IPS DF 6.9 (cell line): ENCODE data around the gene PDGFC.
"Not testable (repeated sequence)": the region's sequence is repeated elsewhere in the genome, so short reads cannot be mapped to it uniquely, and the experiment has no call there.

Source experiments
- DNase-seq: peaks from one replicate; pipeline ENCODE4 v3.0.0-alpha.2; 2013; ENCODE audit warnings: low read depth, low spot score
- H3K27ac ChIP-seq: one replicate; pipeline ENCODE4 v1.5.1; 2013; ENCODE audit warnings: low read length, control low read depth
- H3K27me3 ChIP-seq: 2 replicates; pipeline ENCODE4 v1.6.1; 2013; ENCODE audit warnings: mild to moderate bottlenecking, low read length; ENCODE audit not compliant: control insufficient read depth, insufficient read depth
- H3K36me3 ChIP-seq: 2 replicates; pipeline ENCODE4 v1.6.1; 2013; ENCODE audit warnings: low read length; ENCODE audit not compliant: control insufficient read depth, insufficient read depth
- H3K4me1 ChIP-seq: 2 replicates; pipeline ENCODE4 v1.6.1; 2013; ENCODE audit warnings: low read length; ENCODE audit not compliant: control insufficient read depth, insufficient read depth
- H3K4me3 ChIP-seq: 2 replicates; pipeline ENCODE4 v1.5.1; 2013; ENCODE audit warnings: mild to moderate bottlenecking, low read length
- H3K9me3 ChIP-seq: 2 replicates; pipeline ENCODE4 v1.6.1; 2013; ENCODE audit warnings: low read length, inconsistent platforms; ENCODE audit not compliant: control insufficient read depth, insufficient read depth
- WGBS: extraction: QIAGEN DNeasy Blood & Tissue Kit; methylation state at CpG from one replicate; pipeline ENCODE4 v1.1.7; 2013; ENCODE audit warnings: mixed read lengths, missing lambda C conversion rate; ENCODE audit not compliant: insufficient read length, insufficient coverage; 5-methylcytosine and 5-hydroxymethylcytosine counted together

Gene PDGFC

DNA sequence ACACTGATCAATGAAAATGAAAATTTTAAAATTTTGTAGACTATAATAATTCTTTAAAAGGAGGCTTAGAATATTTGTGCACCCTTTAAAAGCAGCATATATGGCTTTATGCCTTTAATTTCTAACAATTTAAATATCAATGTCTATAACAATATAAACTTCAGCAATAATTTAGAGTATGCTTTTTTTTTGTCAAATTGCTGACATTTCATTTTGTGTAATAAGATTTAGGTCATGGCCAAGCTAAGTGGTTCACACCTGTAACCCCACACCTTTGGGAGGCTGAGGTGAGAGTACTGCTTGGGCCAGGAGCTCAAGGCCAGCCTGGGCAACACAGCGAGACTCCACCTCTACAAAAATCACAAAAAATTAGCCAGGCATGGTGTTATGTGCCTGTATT, 86.2 kb downstream of the PDGFC start:
- WGBS, result no CpG with 5 or more reads among the region's 1 CpG
- H3K27ac ChIP-seq, result no peak overlapping the region
- no peaks in the 10 kb centered on the region for H3K9me3 ChIP-seq
- no peaks in the 10 kb centered on the region for H3K36me3 ChIP-seq
- no peaks in the 10 kb centered on the region for H3K4me1 ChIP-seq
- H3K4me3 ChIP-seq, result no peak overlapping the region
- no peak for DNase-seq
- H3K27me3 ChIP-seq, result no peaks in the 10 kb centered on the region

DNA sequence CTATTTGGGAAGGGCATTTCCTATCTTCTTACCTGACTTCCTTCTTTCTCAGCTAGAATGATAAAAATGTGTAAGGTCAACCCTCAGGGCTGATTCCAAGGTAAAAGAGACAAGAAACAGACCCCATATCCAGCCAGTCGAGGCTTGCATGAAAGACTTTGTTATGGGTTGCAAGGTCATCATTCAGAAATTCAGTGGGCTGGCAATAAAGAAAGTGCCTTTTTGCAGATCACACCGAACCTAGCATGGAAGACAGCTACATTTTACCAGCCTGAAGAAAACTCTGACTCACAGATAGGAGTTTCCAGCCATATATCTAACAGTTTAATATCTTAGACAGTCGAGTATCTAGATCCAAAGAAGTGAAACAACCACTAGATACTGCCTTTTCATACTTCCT, 87.4 kb downstream of the PDGFC start:
- Histone ChIP-seq H3K36me3 (no peaks in the 10 kb centered on the region), H3K4me3 (no peak overlapping the region), H3K9me3 (no peaks in the 10 kb centered on the region), H3K27me3 (no peaks in the 10 kb centered on the region), H3K27ac (no peak overlapping the region), H3K4me1 (no peaks in the 10 kb centered on the region)
- no CpG with 5 or more reads among the region's 3 CpGs for WGBS
- no peak for DNase-seq

DNA sequence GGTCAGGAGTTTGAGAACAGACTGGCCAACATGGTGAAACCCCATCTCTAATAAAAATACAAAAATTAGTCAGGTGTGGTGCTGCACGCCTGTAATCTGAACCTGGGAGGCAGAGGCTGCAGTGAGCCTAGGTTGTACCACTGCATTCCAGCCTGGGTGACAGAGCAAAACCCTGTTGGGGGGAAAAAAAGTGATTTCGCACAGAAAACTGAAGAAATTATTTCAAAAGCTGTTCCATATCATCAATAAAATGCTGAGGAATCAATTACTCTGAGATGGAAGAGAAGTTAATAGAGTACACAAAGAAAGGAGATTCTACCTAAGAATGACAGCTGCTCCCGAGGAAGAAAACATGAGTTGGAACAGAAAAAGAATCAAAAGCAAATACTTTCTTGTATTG, 95.9 kb downstream of the PDGFC start:
- Histone ChIP-seq H3K4me3 (no peak overlapping the region), H3K27me3 (no peaks in the 10 kb centered on the region), H3K27ac (no peak overlapping the region), H3K4me1 (no peaks in the 10 kb centered on the region), H3K9me3 (no peaks in the 10 kb centered on the region), H3K36me3 (no peaks in the 10 kb centered on the region)
- no peak for DNase-seq
- no CpG with 5 or more reads among the region's 3 CpGs for WGBS

DNA sequence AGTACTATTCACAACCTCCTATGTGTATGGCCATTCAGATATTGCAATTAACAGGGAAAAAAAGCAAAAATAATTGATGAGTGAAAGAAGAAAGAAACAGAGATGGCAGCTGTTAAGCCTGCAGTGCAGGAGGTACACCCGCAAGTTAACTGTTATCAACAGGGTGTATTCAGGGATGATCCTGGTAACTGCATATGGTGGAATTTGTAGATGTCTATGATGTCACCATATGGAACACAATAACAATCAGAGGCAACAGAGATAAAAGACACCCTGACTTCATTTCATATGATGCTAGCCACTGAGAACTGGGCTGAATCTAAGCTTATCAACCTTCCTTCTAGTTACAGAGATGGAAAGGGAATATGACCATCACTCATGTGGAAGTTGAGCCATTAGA, 96.5 kb downstream of the PDGFC start:
- Histone ChIP-seq H3K27ac (no peak overlapping the region), H3K4me1 (no peaks in the 10 kb centered on the region), H3K4me3 (no peak overlapping the region), H3K9me3 (no peaks in the 10 kb centered on the region), H3K36me3 (no peaks in the 10 kb centered on the region), H3K27me3 (no peaks in the 10 kb centered on the region)
- WGBS, result no CpG with 5 or more reads among the region's 1 CpG
- no peak for DNase-seq

DNA sequence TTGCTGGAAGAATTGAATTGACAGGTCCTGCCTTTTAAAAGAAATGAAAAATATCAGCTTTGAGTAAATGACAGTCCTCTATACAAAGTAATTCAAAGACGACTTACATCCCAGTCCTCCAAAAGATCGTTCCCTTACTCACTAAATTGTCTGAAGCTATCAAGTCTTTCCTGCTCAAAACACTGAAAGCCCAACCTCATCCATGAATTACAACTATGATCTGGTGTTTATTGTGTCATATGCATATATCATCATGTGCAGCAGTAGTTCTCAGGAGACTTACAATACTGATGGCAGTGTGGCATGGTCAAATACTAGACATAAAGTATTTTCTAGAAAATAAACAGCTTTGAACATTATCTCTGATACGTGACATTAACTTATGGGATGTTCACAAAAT, 97.8 kb downstream of the PDGFC start:
- Histone ChIP-seq H3K4me3 (no peak overlapping the region), H3K4me1 (no peaks in the 10 kb centered on the region), H3K27me3 (no peaks in the 10 kb centered on the region), H3K9me3 (no peaks in the 10 kb centered on the region), H3K36me3 (no peaks in the 10 kb centered on the region), H3K27ac (no peak overlapping the region)
- WGBS, result no CpG with 5 or more reads among the region's 3 CpGs
- DNase-seq, result no peak

DNA sequence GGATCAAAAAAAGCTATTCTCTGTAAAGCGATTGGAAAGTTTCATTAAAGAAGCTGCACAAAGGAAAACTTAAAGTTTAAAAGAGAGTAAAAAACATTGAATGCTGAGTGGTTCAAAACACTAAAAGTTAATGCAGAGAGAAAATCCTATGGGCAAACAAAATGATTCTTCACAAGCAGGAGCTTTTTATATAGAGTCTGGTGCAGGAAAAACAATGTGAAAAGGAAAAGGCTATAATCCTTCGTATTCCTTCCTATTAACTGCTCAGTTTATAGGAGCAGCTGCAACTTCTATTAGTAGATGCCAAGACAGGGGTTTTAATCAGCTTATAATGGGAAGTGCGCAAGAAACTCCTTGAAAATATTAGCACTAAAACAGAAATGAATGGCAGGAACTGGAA, 100.7 kb downstream of the PDGFC start:
- Histone ChIP-seq H3K4me1 (no peaks in the 10 kb centered on the region), H3K27me3 (no peaks in the 10 kb centered on the region), H3K9me3 (no peaks in the 10 kb centered on the region), H3K27ac (no peak overlapping the region), H3K4me3 (no peak overlapping the region), H3K36me3 (no peaks in the 10 kb centered on the region)
- no peak for DNase-seq
- WGBS, result no CpG with 5 or more reads among the region's 3 CpGs

DNA sequence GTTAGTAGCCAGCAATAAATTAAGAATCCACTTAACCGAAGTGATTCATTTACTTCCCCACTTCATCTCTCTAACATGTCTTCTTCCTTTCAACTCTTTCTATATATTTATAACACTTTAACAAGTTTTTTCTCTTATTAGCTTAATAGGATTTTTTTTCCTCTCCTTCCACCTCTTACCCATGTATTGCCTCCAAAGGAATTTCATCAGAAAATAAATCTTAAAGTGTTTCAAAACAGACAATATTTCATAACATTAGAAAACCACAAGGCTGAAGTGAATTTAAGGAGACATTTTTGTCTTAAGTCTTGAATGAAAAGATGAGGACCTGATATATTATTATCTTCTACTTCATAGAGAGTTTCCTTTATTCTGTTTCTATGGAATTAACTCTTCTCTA, 101.5 kb downstream of the PDGFC start:
- WGBS, result 100% methylated on average over 1 of the region's 1 CpG
- no peak for DNase-seq
- no peaks in the 10 kb centered on the region for H3K27me3 ChIP-seq
- no peak overlapping the region for H3K27ac ChIP-seq
- H3K9me3 ChIP-seq, result no peaks in the 10 kb centered on the region
- H3K4me1 ChIP-seq, result no peaks in the 10 kb centered on the region
- no peaks in the 10 kb centered on the region for H3K36me3 ChIP-seq
- H3K4me3 ChIP-seq, result no peak overlapping the region

DNA sequence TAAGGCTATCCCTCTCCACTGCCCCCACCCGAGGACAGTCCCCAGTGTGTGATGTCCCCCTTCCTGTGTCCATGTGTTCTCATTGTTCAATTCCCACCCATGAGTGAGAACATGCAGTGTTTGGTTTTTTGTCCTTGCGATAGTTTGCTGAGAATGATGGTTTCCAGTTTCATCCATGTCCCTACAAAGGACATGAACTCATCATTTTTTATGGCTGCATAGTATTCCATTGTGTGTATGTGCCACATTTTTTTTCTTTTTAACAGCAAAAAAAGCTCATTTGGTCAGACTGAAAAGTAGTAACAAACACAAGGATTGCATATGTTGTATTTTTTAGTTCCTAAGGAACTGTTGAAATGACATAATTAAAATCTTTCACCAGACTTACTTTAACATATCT, 105.5 kb downstream of the PDGFC start:
- H3K4me1 ChIP-seq, DNase-seq, H3K36me3 ChIP-seq, H3K9me3 ChIP-seq, H3K4me3 ChIP-seq, H3K27ac ChIP-seq, H3K27me3 ChIP-seq: not testable (repeated sequence)
- no CpG with 5 or more reads among the region's 2 CpGs for WGBS

DNA sequence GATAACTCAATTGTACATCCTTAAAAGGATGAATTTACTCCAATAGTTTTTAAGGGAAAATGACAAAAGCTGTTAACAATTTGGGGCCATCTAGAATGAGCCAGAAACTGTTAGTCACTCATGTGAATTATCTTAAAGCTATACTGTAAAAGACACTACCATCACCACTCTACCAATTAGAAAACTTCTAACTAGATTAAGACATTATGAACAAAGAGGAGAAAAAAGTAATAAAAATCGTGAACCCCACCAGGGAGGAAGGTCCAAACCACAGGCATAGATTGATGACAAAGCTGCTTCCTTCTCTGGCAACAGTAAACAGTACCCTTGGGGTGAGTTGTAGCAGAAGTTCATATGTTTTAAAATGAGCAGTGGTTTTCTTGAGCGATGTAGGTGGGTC, 106.1 kb downstream of the PDGFC start:
- no CpG with 5 or more reads among the region's 2 CpGs for WGBS
- H3K36me3 ChIP-seq, result no peaks in the 10 kb centered on the region
- H3K27ac ChIP-seq, result no peak overlapping the region
- H3K4me3 ChIP-seq, result no peak overlapping the region
- H3K9me3 ChIP-seq, result no peaks in the 10 kb centered on the region
- H3K27me3 ChIP-seq, result no peaks in the 10 kb centered on the region
- no peaks in the 10 kb centered on the region for H3K4me1 ChIP-seq
- DNase-seq, result no peak

DNA sequence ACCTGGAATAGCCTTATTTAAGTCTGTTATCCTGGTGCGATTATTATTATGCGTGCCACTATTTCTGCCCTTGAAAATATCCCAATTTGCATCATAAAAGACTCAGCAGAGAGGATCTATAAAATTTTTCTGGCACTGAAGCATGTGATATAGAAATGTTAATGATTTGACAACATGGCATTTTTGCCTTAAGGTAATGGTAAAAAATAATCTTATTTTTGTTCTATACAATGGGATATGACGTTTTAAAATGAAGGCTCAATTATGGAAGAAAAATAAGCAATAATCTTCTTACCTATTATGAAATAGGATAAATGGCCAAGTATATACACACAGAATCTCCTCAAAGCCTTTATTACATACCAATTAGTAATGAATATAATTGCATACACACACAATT, 113.5 kb downstream of the PDGFC start:
- Histone ChIP-seq H3K36me3 (no peaks in the 10 kb centered on the region), H3K4me3 (no peak overlapping the region), H3K4me1 (no peaks in the 10 kb centered on the region), H3K9me3 (no peaks in the 10 kb centered on the region), H3K27me3 (no peaks in the 10 kb centered on the region), H3K27ac (no peak overlapping the region)
- DNase-seq, result no peak
- no CpG with 5 or more reads among the region's 3 CpGs for WGBS

DNA sequence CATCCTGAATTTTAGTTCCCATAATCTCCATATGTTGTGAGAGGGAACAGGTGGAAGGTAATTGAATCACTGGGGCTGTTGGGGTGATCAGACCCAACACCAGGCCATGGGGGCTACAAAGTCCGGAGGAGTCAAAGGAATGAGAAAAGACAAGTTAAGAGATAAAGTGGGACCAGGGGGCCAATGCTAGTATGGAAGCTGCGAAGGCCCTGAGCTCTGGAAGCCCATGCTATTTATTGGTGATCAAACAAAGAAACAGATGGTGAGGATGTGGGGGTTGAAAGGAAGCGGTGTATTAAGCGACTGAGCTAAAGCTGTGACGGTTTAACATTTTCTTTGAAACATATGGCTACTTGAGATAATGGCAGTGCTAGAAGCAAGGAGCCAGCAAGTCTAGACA, 132.8 kb downstream of the PDGFC start:
- no peak overlapping the region for H3K27ac ChIP-seq
- no peak for DNase-seq
- no peaks in the 10 kb centered on the region for H3K27me3 ChIP-seq
- no peaks in the 10 kb centered on the region for H3K36me3 ChIP-seq
- no peak overlapping the region for H3K4me3 ChIP-seq
- no peaks in the 10 kb centered on the region; the same call in 1 of the 2 replicates for H3K9me3 ChIP-seq
- no CpG with 5 or more reads among the region's 5 CpGs for WGBS
- H3K4me1 ChIP-seq, result no peaks in the 10 kb centered on the region
